ENCODE data around the gene MYOF.

Gene MYOF

DNA sequence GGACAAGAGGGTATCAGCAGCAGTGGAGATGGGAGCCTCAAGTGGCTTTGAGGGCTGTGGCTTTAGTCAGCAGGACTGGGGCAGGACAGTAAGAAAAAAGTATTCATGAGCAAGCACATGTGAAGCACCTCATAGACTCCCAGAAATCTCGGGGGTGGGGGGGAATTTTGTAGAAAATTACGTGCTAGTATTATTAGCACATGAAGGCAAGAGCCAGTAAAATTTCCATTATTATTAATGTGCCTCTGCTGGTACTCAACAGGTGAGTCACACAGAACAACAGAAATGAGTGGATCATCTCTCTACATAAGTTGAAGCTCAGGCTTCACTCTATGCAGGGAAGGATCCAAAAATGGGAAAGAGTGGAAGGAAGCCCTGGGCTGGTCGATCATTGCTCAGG is 114.5 kb downstream of the MYOF start:
- ATAC-seq, result no peak
- TF ChIP-seq TOX (CRISPR knock-in tag; IDR thresholded peaks at IDR 0.05; ENCODE audit: borderline replicate concordance) (no peak), BACH2 (CRISPR knock-in tag; IDR thresholded peaks at IDR 0.05; ENCODE audit: borderline replicate concordance) (no peak), POU6F1 (CRISPR knock-in tag; IDR thresholded peaks at IDR 0.05; ENCODE audit: borderline replicate concordance, low read depth) (no peak), PPARA (CRISPR knock-in tag; IDR thresholded peaks at IDR 0.05; ENCODE audit: borderline replicate concordance) (no peak), CSRNP3 (CRISPR knock-in tag; IDR thresholded peaks at IDR 0.05) (no peak), ZNF565 (CRISPR knock-in tag; conservative IDR thresholded peaks at IDR 0.05; ENCODE audit: low read depth) (no peak)
- TF ChIP-seq, protein P1, sequence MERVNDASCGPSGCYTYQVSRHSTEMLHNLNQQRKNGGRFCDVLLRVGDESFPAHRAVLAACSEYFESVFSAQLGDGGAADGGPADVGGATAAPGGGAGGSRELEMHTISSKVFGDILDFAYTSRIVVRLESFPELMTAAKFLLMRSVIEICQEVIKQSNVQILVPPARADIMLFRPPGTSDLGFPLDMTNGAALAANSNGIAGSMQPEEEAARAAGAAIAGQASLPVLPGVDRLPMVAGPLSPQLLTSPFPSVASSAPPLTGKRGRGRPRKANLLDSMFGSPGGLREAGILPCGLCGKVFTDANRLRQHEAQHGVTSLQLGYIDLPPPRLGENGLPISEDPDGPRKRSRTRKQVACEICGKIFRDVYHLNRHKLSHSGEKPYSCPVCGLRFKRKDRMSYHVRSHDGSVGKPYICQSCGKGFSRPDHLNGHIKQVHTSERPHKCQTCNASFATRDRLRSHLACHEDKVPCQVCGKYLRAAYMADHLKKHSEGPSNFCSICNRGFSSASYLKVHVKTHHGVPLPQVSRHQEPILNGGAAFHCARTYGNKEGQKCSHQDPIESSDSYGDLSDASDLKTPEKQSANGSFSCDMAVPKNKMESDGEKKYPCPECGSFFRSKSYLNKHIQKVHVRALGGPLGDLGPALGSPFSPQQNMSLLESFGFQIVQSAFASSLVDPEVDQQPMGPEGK (CRISPR knock-in tag; IDR thresholded peaks at IDR 0.05; ENCODE audit: borderline replicate concordance), result no peak

GRCh38 chr10:93364966-93365365 is 117.2 kb downstream of the MYOF start:
- ATAC-seq, result no peak
- TF ChIP-seq POU6F1 (CRISPR knock-in tag; IDR thresholded peaks at IDR 0.05; ENCODE audit: borderline replicate concordance, low read depth) (no peak), CSRNP3 (CRISPR knock-in tag; IDR thresholded peaks at IDR 0.05) (no peak), TSHZ2 (CRISPR knock-in tag; IDR thresholded peaks at IDR 0.05) (no peak), GLIS3 (CRISPR knock-in tag; IDR thresholded peaks at IDR 0.05) (no peak), ZC3H10 (CRISPR knock-in tag; IDR thresholded peaks at IDR 0.05) (no peak), ZNF70 (CRISPR knock-in tag; IDR thresholded peaks at IDR 0.05) (no peak), BACH2 (CRISPR knock-in tag; IDR thresholded peaks at IDR 0.05; ENCODE audit: borderline replicate concordance) (no peak), ARNTL (CRISPR knock-in tag; IDR thresholded peaks at IDR 0.05; ENCODE audit: borderline replicate concordance, low read depth) (no peak), ZFP3 (CRISPR knock-in tag; IDR thresholded peaks at IDR 0.05) (no peak), OSR1 (CRISPR knock-in tag; IDR thresholded peaks at IDR 0.05) (no peak), ISL1 (CRISPR knock-in tag; IDR thresholded peaks at IDR 0.05) (no peak), SNAI2 (CRISPR knock-in tag; IDR thresholded peaks at IDR 0.05) (no peak), TCF4 (CRISPR knock-in tag; IDR thresholded peaks at IDR 0.05; ENCODE audit: borderline replicate concordance) (no peak)
- TF ChIP-seq, protein P2, sequence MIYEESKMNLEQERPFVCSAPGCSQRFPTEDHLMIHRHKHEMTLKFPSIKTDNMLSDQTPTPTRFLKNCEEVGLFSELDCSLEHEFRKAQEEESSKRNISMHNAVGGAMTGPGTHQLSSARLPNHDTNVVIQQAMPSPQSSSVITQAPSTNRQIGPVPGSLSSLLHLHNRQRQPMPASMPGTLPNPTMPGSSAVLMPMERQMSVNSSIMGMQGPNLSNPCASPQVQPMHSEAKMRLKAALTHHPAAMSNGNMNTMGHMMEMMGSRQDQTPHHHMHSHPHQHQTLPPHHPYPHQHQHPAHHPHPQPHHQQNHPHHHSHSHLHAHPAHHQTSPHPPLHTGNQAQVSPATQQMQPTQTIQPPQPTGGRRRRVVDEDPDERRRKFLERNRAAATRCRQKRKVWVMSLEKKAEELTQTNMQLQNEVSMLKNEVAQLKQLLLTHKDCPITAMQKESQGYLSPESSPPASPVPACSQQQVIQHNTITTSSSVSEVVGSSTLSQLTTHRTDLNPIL (CRISPR knock-in tag; IDR thresholded peaks at IDR 0.05; ENCODE audit: low read depth), result no peak
- TF ChIP-seq, protein P1 (CRISPR knock-in tag; IDR thresholded peaks at IDR 0.05; ENCODE audit: borderline replicate concordance), result no peak

All from SK-N-SH treated with all-trans-retinoic acid at 6 μM for 48 hours (cell line).